ENCODE measurements around the gene HHATL. TPM values are rescaled to one million over a fixed set of nuclear protein-coding genes. Genes with fewer than 3 reads are reported as not detected.

HHATL gene
- total RNA-seq, 3 donors from 2014 or later (not counting 1 experiment from before 2014, with no cell fraction given): not detected

DNA sequence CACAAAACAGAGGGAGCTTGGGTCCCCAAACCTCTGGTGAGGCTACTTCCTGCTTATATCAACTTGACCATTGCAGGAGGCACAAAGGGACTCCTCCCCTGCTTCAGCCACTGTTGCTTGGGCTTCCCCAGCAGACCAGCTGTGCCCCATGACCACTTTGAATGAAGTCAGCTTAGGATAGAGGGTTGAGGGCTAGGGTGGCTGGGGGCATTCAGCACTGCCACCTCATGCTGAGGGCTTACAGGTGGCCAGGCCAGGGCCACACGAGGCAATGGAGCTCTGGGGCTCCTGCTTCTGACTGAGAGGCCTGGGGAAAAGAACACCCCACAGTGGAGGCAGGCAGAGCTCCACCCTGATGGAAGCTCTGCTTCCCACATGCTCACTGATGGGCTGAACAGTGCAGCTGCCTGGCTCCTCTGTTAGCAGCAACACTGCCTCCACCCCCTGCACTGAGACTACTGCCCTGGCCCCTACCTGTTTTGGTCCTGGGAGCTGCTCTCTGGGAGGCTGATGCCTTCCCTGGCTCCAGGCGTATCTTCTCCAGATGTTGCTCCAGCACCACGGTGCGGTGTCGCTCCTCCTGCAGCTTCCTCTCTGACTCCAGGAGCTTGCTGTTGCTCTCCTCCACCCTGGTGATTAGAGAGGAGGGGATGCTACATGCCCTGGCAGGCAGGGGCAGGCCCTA, 10.2 kb upstream of the HHATL start:
- ATAC-seq (no peak), DNase-seq (no peak)
- peaks cover 5 to 12% of the 10 kb centered on the region in 2 donors for H3K27me3 Mint-ChIP-seq (ENCODE audit: low read depth in 2 of 2)
- H3K9me3 Mint-ChIP-seq: no peaks in the 10 kb centered on the region
- H3K27ac Mint-ChIP-seq: no peak overlapping the region
- H3K4me1 ChIP-seq (ENCODE audit: control insufficient read depth, insufficient read depth, low read length): no peaks in the 10 kb centered on the region
- TF ChIP-seq, protein P1, sequence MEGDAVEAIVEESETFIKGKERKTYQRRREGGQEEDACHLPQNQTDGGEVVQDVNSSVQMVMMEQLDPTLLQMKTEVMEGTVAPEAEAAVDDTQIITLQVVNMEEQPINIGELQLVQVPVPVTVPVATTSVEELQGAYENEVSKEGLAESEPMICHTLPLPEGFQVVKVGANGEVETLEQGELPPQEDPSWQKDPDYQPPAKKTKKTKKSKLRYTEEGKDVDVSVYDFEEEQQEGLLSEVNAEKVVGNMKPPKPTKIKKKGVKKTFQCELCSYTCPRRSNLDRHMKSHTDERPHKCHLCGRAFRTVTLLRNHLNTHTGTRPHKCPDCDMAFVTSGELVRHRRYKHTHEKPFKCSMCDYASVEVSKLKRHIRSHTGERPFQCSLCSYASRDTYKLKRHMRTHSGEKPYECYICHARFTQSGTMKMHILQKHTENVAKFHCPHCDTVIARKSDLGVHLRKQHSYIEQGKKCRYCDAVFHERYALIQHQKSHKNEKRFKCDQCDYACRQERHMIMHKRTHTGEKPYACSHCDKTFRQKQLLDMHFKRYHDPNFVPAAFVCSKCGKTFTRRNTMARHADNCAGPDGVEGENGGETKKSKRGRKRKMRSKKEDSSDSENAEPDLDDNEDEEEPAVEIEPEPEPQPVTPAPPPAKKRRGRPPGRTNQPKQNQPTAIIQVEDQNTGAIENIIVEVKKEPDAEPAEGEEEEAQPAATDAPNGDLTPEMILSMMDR (IDR thresholded peaks at IDR 0.05): no peak
- no peak overlapping the region for H3K27ac ChIP-seq (ENCODE audit: low read length)
- no peaks in the 10 kb centered on the region for H3K4me1 Mint-ChIP-seq
- H3K4me3 Mint-ChIP-seq: no peak overlapping the region
- no peaks in the 10 kb centered on the region for H3K27me3 ChIP-seq (ENCODE audit: control insufficient read depth, insufficient read depth, low read length)
- intact Hi-C loops (cut with micrococcal nuclease): no loop called here
- H3K36me3 ChIP-seq (ENCODE audit: control insufficient read depth, insufficient read depth, low read length): no peaks in the 10 kb centered on the region
- no peaks in the 10 kb centered on the region for H3K9me3 ChIP-seq (ENCODE audit: control insufficient read depth, insufficient read depth, low read length)
- H3K4me3 ChIP-seq (ENCODE audit: low read length): no peak overlapping the region
- 67% methylated on average over 5 of the region's 5 CpGs for WGBS (ENCODE audit: insufficient coverage)
- H3K36me3 Mint-ChIP-seq: no peaks in the 10 kb centered on the region

DNA sequence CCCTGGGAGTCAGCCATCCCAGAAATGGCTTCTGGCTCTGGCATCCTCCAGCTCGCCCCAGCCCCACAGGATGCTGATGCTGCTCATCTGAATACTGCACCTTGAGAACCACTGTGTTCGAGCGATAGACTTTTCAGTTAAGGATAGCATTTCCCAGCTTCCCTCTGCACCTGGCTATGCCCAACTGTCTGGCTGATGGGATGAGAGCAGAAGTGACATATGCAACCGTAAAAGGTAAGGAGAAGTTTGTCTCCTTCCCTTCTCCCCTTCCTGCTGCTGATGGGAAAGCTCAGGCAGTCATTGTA, 9.7 kb upstream of the HHATL start:
- Histone ChIP-seq H3K4me3 (ENCODE audit: low read length) (no peak overlapping the region), H3K4me1 (ENCODE audit: control insufficient read depth, insufficient read depth, low read length) (no peaks in the 10 kb centered on the region), H3K9me3 (ENCODE audit: control insufficient read depth, insufficient read depth, low read length) (no peaks in the 10 kb centered on the region), H3K27me3 (ENCODE audit: control insufficient read depth, insufficient read depth, low read length) (no peaks in the 10 kb centered on the region), H3K27ac (ENCODE audit: low read length) (no peak overlapping the region), H3K36me3 (ENCODE audit: control insufficient read depth, insufficient read depth, low read length) (no peaks in the 10 kb centered on the region)
- Mint-ChIP-seq H3K9me3 (no peaks in the 10 kb centered on the region), H3K4me1 (no peaks in the 10 kb centered on the region), H3K4me3 (no peak overlapping the region), H3K27ac (no peak overlapping the region), H3K36me3 (no peaks in the 10 kb centered on the region), H3K27me3 (ENCODE audit: low read depth in 2 of 2) (peaks cover 5 to 11% of the 10 kb centered on the region in 2 donors)
- intact Hi-C loops (cut with micrococcal nuclease): no loop called here
- DNase-seq (no peak), ATAC-seq (no peak)
- TF ChIP-seq, protein P1 (IDR thresholded peaks at IDR 0.05): no peak
- 88% methylated on average over 4 of the region's 4 CpGs for WGBS (ENCODE audit: insufficient coverage)

DNA sequence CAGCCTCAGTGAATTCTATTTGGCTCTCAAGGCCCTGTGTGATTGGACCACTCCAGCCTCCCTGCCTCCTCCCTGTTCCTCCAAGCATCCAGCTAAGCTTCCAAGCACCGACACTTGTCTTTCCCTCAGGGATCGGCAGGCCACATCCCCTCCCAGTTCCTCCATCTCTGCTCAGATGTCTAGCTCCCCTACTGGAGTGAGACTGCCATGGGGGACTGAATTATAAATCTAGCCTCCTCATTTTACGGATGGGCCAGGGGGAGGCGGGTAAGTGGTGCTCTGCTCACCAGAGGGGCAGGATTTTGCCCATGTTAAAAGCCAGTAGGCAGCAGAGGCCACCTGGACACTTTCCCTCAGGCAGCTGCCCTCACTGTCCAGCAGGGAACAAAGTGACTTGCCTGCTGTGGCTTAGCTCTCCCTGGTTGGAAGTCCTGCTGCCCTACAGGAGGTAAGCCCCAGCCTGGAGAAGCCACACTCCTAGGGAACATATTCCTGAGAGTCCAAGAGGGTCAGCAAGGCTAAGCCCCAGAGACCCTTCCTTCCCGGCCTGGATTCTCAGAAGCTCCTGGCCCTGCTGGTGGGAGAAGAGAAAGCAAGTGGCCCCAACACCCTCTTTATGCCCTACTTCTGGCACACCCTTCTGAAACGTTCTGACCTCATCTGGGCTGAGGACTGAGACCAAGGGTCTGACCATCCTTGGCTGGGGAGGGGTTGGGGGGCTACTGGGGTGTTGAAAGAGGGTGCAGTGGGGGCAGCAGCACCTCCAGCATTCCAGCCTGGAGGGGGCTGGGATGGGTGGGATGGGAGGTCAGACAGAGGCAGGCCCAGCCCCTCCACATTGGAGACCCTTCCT, 9.1 kb upstream of the HHATL start:
- H3K4me1 Mint-ChIP-seq: no peaks in the 10 kb centered on the region
- peaks cover 5% of the 10 kb centered on the region in 2 donors for H3K27me3 Mint-ChIP-seq (ENCODE audit: low read depth in 2 of 2)
- WGBS (ENCODE audit: insufficient coverage): 69% methylated on average over 6 of the region's 6 CpGs
- no peaks in the 10 kb centered on the region for H3K36me3 Mint-ChIP-seq
- Histone ChIP-seq H3K4me1 (ENCODE audit: control insufficient read depth, insufficient read depth, low read length) (no peaks in the 10 kb centered on the region), H3K27me3 (ENCODE audit: control insufficient read depth, insufficient read depth, low read length) (no peaks in the 10 kb centered on the region), H3K36me3 (ENCODE audit: control insufficient read depth, insufficient read depth, low read length) (no peaks in the 10 kb centered on the region), H3K4me3 (ENCODE audit: low read length) (no peak overlapping the region), H3K9me3 (ENCODE audit: control insufficient read depth, insufficient read depth, low read length) (no peaks in the 10 kb centered on the region), H3K27ac (ENCODE audit: low read length) (no peak overlapping the region)
- no peaks in the 10 kb centered on the region for H3K9me3 Mint-ChIP-seq
- DNase-seq (peak in 1 of 2 donors; percentile 9), ATAC-seq (no peak)
- H3K4me3 Mint-ChIP-seq: no peak overlapping the region
- no peak overlapping the region for H3K27ac Mint-ChIP-seq
- TF ChIP-seq, protein P1 (IDR thresholded peaks at IDR 0.05): no peak
- intact Hi-C loops (cut with micrococcal nuclease): no loop called here
